ENCODE measurements around the gene GALK1.

GALK1 gene

DNA sequence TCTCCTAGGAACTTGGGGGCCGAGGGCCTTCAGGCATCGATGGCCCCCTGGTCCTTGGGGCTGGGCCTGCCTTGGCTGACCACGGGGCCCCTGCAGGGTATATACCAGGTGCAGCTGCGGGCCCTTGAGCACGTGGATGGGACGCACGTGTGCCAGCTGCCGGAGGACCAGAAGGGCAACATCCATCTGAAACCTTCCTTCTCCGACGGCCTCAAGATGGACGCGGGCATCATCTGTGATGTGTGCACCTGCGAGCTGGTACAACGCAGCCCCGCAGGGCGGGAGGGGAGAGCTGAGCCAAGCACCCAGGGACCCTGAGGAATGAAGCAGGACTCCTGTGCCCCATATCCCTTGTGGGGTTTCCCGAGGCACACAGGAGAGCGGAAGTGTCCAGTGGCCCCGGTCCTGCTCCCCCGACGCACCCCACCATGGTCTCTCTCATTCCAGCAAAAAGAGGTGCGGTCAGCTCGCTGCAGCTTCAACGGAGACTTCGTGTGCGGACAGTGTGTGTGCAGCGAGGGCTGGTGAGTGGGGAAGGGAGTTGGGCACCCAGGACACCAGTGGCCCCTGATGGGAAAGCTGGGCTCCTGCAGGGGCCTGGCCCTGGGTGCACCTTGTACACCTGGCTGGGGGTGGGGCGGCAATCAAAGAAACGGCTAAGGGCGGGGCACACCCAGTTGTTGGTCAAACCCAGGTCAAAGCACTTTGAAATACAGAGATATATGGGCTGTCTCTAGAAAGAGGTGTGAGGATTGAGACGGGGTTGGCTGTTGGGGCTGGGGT, 33.1 kb downstream of the GALK1 start:
- H3K9me2 ChIP-seq (replicated peaks; ENCODE audit: control insufficient read depth, low read length): no peaks in the 10 kb centered on the region
- no peaks in the 10 kb centered on the region for H4K20me1 ChIP-seq (ENCODE audit: control insufficient read depth, insufficient read depth, low read depth, low read length)
- 0 out of 2 replicates have a peak, but pooled peaks cover 3% of the 10 kb centered on the region for H3F3A ChIP-seq (ENCODE audit: control insufficient read depth, insufficient read depth)
- H3K4me2 ChIP-seq (ENCODE audit: low read length): no peak overlapping the region
- TF ChIP-seq, protein P1, sequence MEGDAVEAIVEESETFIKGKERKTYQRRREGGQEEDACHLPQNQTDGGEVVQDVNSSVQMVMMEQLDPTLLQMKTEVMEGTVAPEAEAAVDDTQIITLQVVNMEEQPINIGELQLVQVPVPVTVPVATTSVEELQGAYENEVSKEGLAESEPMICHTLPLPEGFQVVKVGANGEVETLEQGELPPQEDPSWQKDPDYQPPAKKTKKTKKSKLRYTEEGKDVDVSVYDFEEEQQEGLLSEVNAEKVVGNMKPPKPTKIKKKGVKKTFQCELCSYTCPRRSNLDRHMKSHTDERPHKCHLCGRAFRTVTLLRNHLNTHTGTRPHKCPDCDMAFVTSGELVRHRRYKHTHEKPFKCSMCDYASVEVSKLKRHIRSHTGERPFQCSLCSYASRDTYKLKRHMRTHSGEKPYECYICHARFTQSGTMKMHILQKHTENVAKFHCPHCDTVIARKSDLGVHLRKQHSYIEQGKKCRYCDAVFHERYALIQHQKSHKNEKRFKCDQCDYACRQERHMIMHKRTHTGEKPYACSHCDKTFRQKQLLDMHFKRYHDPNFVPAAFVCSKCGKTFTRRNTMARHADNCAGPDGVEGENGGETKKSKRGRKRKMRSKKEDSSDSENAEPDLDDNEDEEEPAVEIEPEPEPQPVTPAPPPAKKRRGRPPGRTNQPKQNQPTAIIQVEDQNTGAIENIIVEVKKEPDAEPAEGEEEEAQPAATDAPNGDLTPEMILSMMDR (IDR thresholded peaks at IDR 0.05; ENCODE audit: low read depth, low read length, poor library complexity, severe bottlenecking): no peak
- TF ChIP-seq EZH2phosphoT487 (IDR thresholded peaks at IDR 0.05; ENCODE audit: borderline replicate concordance, low read length): no peak
- H3K79me2 ChIP-seq (ENCODE audit: control insufficient read depth, low read length): no peaks in the 10 kb centered on the region
- no peak overlapping the region for H3K27ac ChIP-seq (ENCODE audit: low read depth, low read length)
- H3K36me3 ChIP-seq (ENCODE audit: control insufficient read depth, low read length): no peaks in the 10 kb centered on the region
- no peak overlapping the region for H3K4me3 ChIP-seq (ENCODE audit: low read length)
- no peaks in the 10 kb centered on the region for H3K9me3 ChIP-seq (ENCODE audit: control insufficient read depth, insufficient read depth, low read length)
- peaks cover 6% of the 10 kb centered on the region for H3K4me1 ChIP-seq (ENCODE audit: control insufficient read depth, low read length)
- no peaks in the 10 kb centered on the region for H3K27me3 ChIP-seq (ENCODE audit: control insufficient read depth, low read length)

DNA sequence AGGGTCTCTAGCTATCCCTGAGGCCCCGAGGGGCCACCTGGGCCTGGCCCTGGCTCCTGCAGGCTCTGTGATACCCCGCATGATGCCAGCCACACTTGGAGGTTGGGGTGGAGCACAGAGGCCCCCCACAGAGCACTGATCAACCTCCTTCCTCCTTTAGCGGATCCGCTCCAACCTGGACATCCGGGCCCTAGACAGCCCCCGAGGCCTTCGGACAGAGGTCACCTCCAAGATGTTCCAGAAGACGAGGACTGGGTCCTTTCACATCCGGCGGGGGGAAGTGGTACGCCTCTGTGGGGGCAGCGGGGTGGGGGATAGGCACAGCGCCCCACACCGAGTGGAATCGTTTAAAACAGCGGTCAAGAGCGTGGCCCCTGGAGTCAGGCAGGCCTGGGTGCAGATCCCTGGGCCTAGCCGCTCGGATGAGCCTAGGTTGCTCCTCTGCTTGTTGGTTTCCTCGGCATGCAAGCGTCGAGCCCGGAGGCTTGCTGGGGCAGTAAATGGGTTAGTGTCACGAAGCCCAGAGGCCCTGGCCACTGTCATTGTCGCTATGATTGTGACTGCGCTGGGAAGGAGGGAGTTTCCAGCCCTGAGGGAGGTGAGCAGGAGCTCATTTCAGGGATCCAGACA, 33.8 kb downstream of the GALK1 start:
- Histone ChIP-seq H3K79me2 (ENCODE audit: control insufficient read depth, low read length) (no peaks in the 10 kb centered on the region), H3K4me3 (ENCODE audit: low read length) (no peak overlapping the region), H4K20me1 (ENCODE audit: control insufficient read depth, insufficient read depth, low read depth, low read length) (no peaks in the 10 kb centered on the region), H3K27ac (ENCODE audit: low read depth, low read length) (no peak overlapping the region), H3K4me2 (ENCODE audit: low read length) (no peak overlapping the region), H3F3A (ENCODE audit: control insufficient read depth, insufficient read depth) (0 out of 2 replicates have a peak, but pooled peaks cover 3% of the 10 kb centered on the region), H3K4me1 (ENCODE audit: control insufficient read depth, low read length) (peaks cover 6% of the 10 kb centered on the region), H3K36me3 (ENCODE audit: control insufficient read depth, low read length) (no peaks in the 10 kb centered on the region), H3K9me3 (ENCODE audit: control insufficient read depth, insufficient read depth, low read length) (no peaks in the 10 kb centered on the region), H3K27me3 (ENCODE audit: control insufficient read depth, low read length) (no peaks in the 10 kb centered on the region), H3K9me2 (replicated peaks; ENCODE audit: control insufficient read depth, low read length) (no peaks in the 10 kb centered on the region)
- TF ChIP-seq EZH2phosphoT487 (IDR thresholded peaks at IDR 0.05; ENCODE audit: borderline replicate concordance, low read length): no peak
- TF ChIP-seq, protein P1 (IDR thresholded peaks at IDR 0.05; ENCODE audit: low read depth, low read length, poor library complexity, severe bottlenecking): no peak

DNA sequence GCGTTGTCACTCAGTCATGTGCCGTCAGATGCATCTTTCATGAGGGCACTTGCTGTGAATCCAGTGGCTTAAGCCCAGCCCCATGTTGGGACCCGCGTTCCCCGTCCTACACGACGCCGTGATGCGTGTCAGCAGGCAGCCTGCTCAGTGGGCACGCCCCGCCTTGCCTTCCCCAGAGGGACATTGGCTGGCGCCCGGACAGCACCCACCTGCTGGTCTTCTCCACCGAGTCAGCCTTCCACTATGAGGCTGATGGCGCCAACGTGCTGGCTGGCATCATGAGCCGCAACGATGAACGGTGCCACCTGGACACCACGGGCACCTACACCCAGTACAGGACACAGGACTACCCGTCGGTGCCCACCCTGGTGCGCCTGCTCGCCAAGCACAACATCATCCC, 34.9 kb downstream of the GALK1 start:
- H3K9me2 ChIP-seq (replicated peaks; ENCODE audit: control insufficient read depth, low read length): no peaks in the 10 kb centered on the region
- no peak overlapping the region for H3K4me2 ChIP-seq (ENCODE audit: low read length)
- no peak overlapping the region for H3K27ac ChIP-seq (ENCODE audit: low read depth, low read length)
- peaks cover 6% of the 10 kb centered on the region for H3K4me1 ChIP-seq (ENCODE audit: control insufficient read depth, low read length)
- H3F3A ChIP-seq (ENCODE audit: control insufficient read depth, insufficient read depth): 0 out of 2 replicates have a peak, but pooled peaks cover 3% of the 10 kb centered on the region
- H3K36me3 ChIP-seq (ENCODE audit: control insufficient read depth, low read length): no peaks in the 10 kb centered on the region
- no peaks in the 10 kb centered on the region for H3K9me3 ChIP-seq (ENCODE audit: control insufficient read depth, insufficient read depth, low read length)
- H4K20me1 ChIP-seq (ENCODE audit: control insufficient read depth, insufficient read depth, low read depth, low read length): no peaks in the 10 kb centered on the region
- H3K27me3 ChIP-seq (ENCODE audit: control insufficient read depth, low read length): no peaks in the 10 kb centered on the region
- TF ChIP-seq, protein P1 (IDR thresholded peaks at IDR 0.05; ENCODE audit: low read depth, low read length, poor library complexity, severe bottlenecking): no peak
- no peak for TF ChIP-seq EZH2phosphoT487 (IDR thresholded peaks at IDR 0.05; ENCODE audit: borderline replicate concordance, low read length)
- H3K4me3 ChIP-seq (ENCODE audit: low read length): no peak overlapping the region
- H3K79me2 ChIP-seq (ENCODE audit: control insufficient read depth, low read length): no peaks in the 10 kb centered on the region

All from DOHH2 (cell line).